Ammon's horn (tissue), 1 donor: ENCODE results near the gene TENM4.

Source experiments
- DNase-seq: peaks from one replicate; pipeline ENCODE4 v3.0.0-alpha.2; 2016; ENCODE audit warnings: low spot score

TENM4 gene

GRCh38 chr11:78786086-78786485, 654.7 kb downstream of the TENM4 start:
- DNase-seq: no peak

GRCh38 chr11:78784321-78785061, 656.3 kb downstream of the TENM4 start:
- DNase-seq: no peak

GRCh38 chr11:78783846-78784245, 657.0 kb downstream of the TENM4 start:
- DNase-seq: no peak

GRCh38 chr11:78783301-78783700, 657.5 kb downstream of the TENM4 start:
- DNase-seq: no peak

GRCh38 chr11:78782725-78783124, 658.1 kb downstream of the TENM4 start:
- DNase-seq: no peak

GRCh38 chr11:78780889-78781288, 659.9 kb downstream of the TENM4 start:
- DNase-seq: no peak

- DNase-seq: no peak
These were observed 667.3 kb downstream of the TENM4 start for GRCh38 chr11:78773492-78773891.

- DNase-seq: no peak
These were observed 667.8 kb downstream of the TENM4 start for GRCh38 chr11:78773077-78773476.

- DNase-seq: no peak
These were observed 668.6 kb downstream of the TENM4 start for GRCh38 chr11:78772186-78772585.

- no peak for DNase-seq
These were observed 669.9 kb downstream of the TENM4 start for GRCh38 chr11:78770931-78771330.

GRCh38 chr11:78768971-78769370, 671.9 kb downstream of the TENM4 start:
- no peak for DNase-seq

GRCh38 chr11:78768345-78768744, 672.5 kb downstream of the TENM4 start:
- no peak for DNase-seq

GRCh38 chr11:78767027-78767932, 673.5 kb downstream of the TENM4 start:
- no peak for DNase-seq

GRCh38 chr11:78764946-78765345, 675.9 kb downstream of the TENM4 start:
- no peak for DNase-seq

GRCh38 chr11:78763664-78764063, 677.2 kb downstream of the TENM4 start:
- no peak for DNase-seq

GRCh38 chr11:78762105-78762504, 678.7 kb downstream of the TENM4 start:
- DNase-seq: no peak

- no peak for DNase-seq
These were observed 681.8 kb downstream of the TENM4 start for GRCh38 chr11:78759071-78759470.

- no peak for DNase-seq
These were observed 687.5 kb downstream of the TENM4 start for GRCh38 chr11:78753297-78753696.

- no peak for DNase-seq
These were observed 688.3 kb downstream of the TENM4 start for GRCh38 chr11:78752494-78752893.

- no peak for DNase-seq
These were observed 691.7 kb downstream of the TENM4 start for GRCh38 chr11:78748918-78749690.

GRCh38 chr11:78744949-78745348, 695.9 kb downstream of the TENM4 start:
- no peak for DNase-seq

GRCh38 chr11:78744202-78744601, 696.6 kb downstream of the TENM4 start:
- DNase-seq: no peak
